H9 (cell line): ENCODE results near the gene TDO2. TPM values are rescaled to one million over a fixed set of nuclear protein-coding genes. Genes with fewer than 3 reads are reported as not detected.

ENCODE experiments used
- DNase-seq: peaks from one replicate; pipeline ENCODE4 v3.0.0-alpha.2; 2017
- H2AFZ ChIP-seq: one replicate; pipeline ENCODE4 v1.6.1; 2013; ENCODE audit warnings: mild to moderate bottlenecking, low read length, control low read depth, moderate library complexity
- H2AK5ac ChIP-seq: 2 replicates; pipeline ENCODE4 v1.6.1; 2013; ENCODE audit warnings: low read length, control low read depth, mixed read lengths; ENCODE audit not compliant: insufficient read length
- H2BK120ac ChIP-seq: one replicate; pipeline ENCODE4 v1.6.1; 2013; ENCODE audit warnings: low read depth, mild to moderate bottlenecking, low read length, control low read depth, inconsistent platforms; ENCODE audit not compliant: poor library complexity, severe bottlenecking
- H2BK12ac ChIP-seq: 2 replicates; pipeline ENCODE4 v1.6.1; 2013; ENCODE audit warnings: low read length, control low read depth, mixed read lengths, low read depth; ENCODE audit not compliant: insufficient read length
- H2BK15ac ChIP-seq: 2 replicates; pipeline ENCODE4 v1.6.1; 2013; ENCODE audit warnings: low read depth, low read length, control low read depth
- H2BK20ac ChIP-seq: one replicate; pipeline ENCODE4 v1.6.1; 2013; ENCODE audit warnings: low read depth, mild to moderate bottlenecking, low read length, control low read depth, inconsistent platforms; ENCODE audit not compliant: poor library complexity, severe bottlenecking
- H2BK5ac ChIP-seq: 2 replicates; pipeline ENCODE4 v1.6.1; 2013; ENCODE audit warnings: low read length, control low read depth, mixed read lengths; ENCODE audit not compliant: insufficient read length
- H3K14ac ChIP-seq: 2 replicates; pipeline ENCODE4 v1.6.1; 2013; ENCODE audit warnings: low read length, control low read depth; ENCODE audit not compliant: insufficient read depth
- H3K18ac ChIP-seq: 2 replicates; pipeline ENCODE4 v1.6.1; 2013; ENCODE audit warnings: low read depth, mild to moderate bottlenecking, mixed read lengths, low read length, control low read depth; ENCODE audit not compliant: insufficient read length
- H3K23ac ChIP-seq: 2 replicates; pipeline ENCODE4 v1.6.1; 2013; ENCODE audit warnings: low read length, control low read depth, mixed read lengths, low read depth; ENCODE audit not compliant: insufficient read length
- H3K23me2 ChIP-seq: 2 replicates; pipeline ENCODE4 v1.6.1; 2013; ENCODE audit warnings: low read depth, mild to moderate bottlenecking, mixed read lengths, low read length, control low read depth; ENCODE audit not compliant: insufficient read length, poor library complexity, severe bottlenecking
- H3K27ac ChIP-seq: 2 replicates; pipeline ENCODE4 v1.5.1; 2013; ENCODE audit warnings: low read length, control low read depth, mixed read lengths, low read depth; ENCODE audit not compliant: insufficient read length
- H3K27me3 ChIP-seq: 2 replicates; pipeline ENCODE4 v1.6.1; 2013; ENCODE audit warnings: low read length, control low read depth, inconsistent platforms; ENCODE audit not compliant: insufficient read depth
- H3K4ac ChIP-seq: 2 replicates; pipeline ENCODE4 v1.6.1; 2013; ENCODE audit warnings: low read depth, mild to moderate bottlenecking, control low read depth, inconsistent platforms, low read length, moderate library complexity
- H3K4me1 ChIP-seq: 2 replicates; pipeline ENCODE4 v1.6.1; 2013; ENCODE audit warnings: low read length, control low read depth, inconsistent platforms; ENCODE audit not compliant: insufficient read depth
- H3K4me2 ChIP-seq: 2 replicates; pipeline ENCODE4 v1.6.1; 2013; ENCODE audit warnings: low read length, control low read depth, mixed read lengths; ENCODE audit not compliant: insufficient read length, insufficient read depth
- H3K56ac ChIP-seq: 2 replicates; pipeline ENCODE4 v1.6.1; 2013; ENCODE audit warnings: low read depth, mild to moderate bottlenecking, mixed read lengths, low read length, control low read depth; ENCODE audit not compliant: insufficient read length
- H3K79me1 ChIP-seq: 2 replicates; pipeline ENCODE4 v1.6.1; 2013; ENCODE audit warnings: low read depth, mild to moderate bottlenecking, moderate library complexity, low read length, control low read depth, inconsistent platforms; ENCODE audit not compliant: insufficient read depth, poor library complexity, severe bottlenecking
- H3K79me2 ChIP-seq: 2 replicates; pipeline ENCODE4 v1.6.1; 2013; ENCODE audit warnings: low read length, control low read depth, inconsistent platforms; ENCODE audit not compliant: insufficient read depth
- H3K9ac ChIP-seq: 2 replicates; pipeline ENCODE4 v1.6.1; 2013; ENCODE audit warnings: low read length, control low read depth, mixed read lengths; ENCODE audit not compliant: insufficient read length; ENCODE audit errors: extremely low read depth
- H3K9me3 ChIP-seq: one replicate; pipeline ENCODE4 v1.6.1; 2013; ENCODE audit warnings: low read depth, low read length, inconsistent platforms; ENCODE audit not compliant: control insufficient read depth
- H3T11ph ChIP-seq: one replicate; pipeline ENCODE4 v1.6.1; 2013; ENCODE audit warnings: mild to moderate bottlenecking, low read length, control low read depth, inconsistent platforms
- H4K20me1 ChIP-seq: one replicate; pipeline ENCODE4 v1.6.1; 2013; ENCODE audit not compliant: control insufficient read depth, insufficient read length, insufficient read depth
- H4K5ac ChIP-seq: 2 replicates; pipeline ENCODE4 v1.6.1; 2013; ENCODE audit warnings: low read depth, mild to moderate bottlenecking, mixed read lengths, low read length, control low read depth; ENCODE audit not compliant: insufficient read length
- H4K8ac ChIP-seq: replicated peaks from 2 replicates; pipeline ENCODE4 v1.6.1; 2013; ENCODE audit warnings: low read length, control low read depth, mixed read lengths, low read depth; ENCODE audit not compliant: insufficient read length
- H4K91ac ChIP-seq: 2 replicates; pipeline ENCODE4 v1.6.1; 2013; ENCODE audit warnings: low read depth, mild to moderate bottlenecking, moderate library complexity, mixed read lengths, low read length, control low read depth; ENCODE audit not compliant: insufficient read length
- H3K27ac Mint-ChIP-seq, 3 experiments: 2 replicates in 2 of 3; 3 replicates in 1 of 3; pipeline ENCODE4 v1.8.0; 2020 to 2021; ENCODE audit warnings: mixed read lengths in 3 of 3, mild to moderate bottlenecking in 1 of 3, moderate library complexity in 1 of 3
- H3K27me3 Mint-ChIP-seq: 2 replicates; pipeline ENCODE4 v1.8.0; 2021; ENCODE audit warnings: low read depth, mild to moderate bottlenecking, moderate library complexity, mixed read lengths
- H3K36me3 Mint-ChIP-seq, 3 experiments: 2 replicates in 2 of 3; 3 replicates in 1 of 3; pipeline ENCODE4 v1.8.0; 2020 to 2021; ENCODE audit warnings: low read depth in 3 of 3, mixed read lengths in 3 of 3; ENCODE audit not compliant: insufficient read depth in 1 of 3
- H3K4me1 Mint-ChIP-seq, 2 experiments: 2 replicates each; pipeline ENCODE4 v1.8.0; 2020; ENCODE audit warnings: mixed read lengths in 2 of 2
- H3K4me3 Mint-ChIP-seq, 2 experiments: 2 replicates in 1 of 2; 3 replicates in 1 of 2; pipeline ENCODE4 v1.8.0; 2020 to 2021; ENCODE audit warnings: mild to moderate bottlenecking in 2 of 2, mixed read lengths in 2 of 2, moderate library complexity in 1 of 2
- H3K9me3 Mint-ChIP-seq, 2 experiments: 2 replicates in 1 of 2; 3 replicates in 1 of 2; pipeline ENCODE4 v1.8.0; 2020; ENCODE audit warnings: mild to moderate bottlenecking in 2 of 2, mixed read lengths in 2 of 2, moderate library complexity in 1 of 2
- WGBS: extraction: QIAGEN DNeasy Blood & Tissue Kit; methylation state at CpG from one replicate; pipeline ENCODE4 v1.1.7; 2013; ENCODE audit warnings: missing lambda C conversion rate, low lambda C conversion rate, mixed read lengths; ENCODE audit not compliant: insufficient read length; ENCODE audit errors: extremely low coverage; 5-methylcytosine and 5-hydroxymethylcytosine counted together
- total RNA-seq: library from RNA; stranded (reverse); gene quantifications from 2 replicates; pipeline ENCODE4 v1.2.1, GENCODE V29; 2021
- TF ChIP-seq, protein P1 (sequence below): fragments of 200-600 bp; sonication (generic); conservative IDR thresholded peaks from 3 replicates; pipeline ENCODE4 v1.8.0; 2021; ENCODE audit warnings: antibody characterized with exemption, mild to moderate bottlenecking

Gene TDO2
- total RNA-seq, 1 experiment from 2014 or later: not detected

DNA sequence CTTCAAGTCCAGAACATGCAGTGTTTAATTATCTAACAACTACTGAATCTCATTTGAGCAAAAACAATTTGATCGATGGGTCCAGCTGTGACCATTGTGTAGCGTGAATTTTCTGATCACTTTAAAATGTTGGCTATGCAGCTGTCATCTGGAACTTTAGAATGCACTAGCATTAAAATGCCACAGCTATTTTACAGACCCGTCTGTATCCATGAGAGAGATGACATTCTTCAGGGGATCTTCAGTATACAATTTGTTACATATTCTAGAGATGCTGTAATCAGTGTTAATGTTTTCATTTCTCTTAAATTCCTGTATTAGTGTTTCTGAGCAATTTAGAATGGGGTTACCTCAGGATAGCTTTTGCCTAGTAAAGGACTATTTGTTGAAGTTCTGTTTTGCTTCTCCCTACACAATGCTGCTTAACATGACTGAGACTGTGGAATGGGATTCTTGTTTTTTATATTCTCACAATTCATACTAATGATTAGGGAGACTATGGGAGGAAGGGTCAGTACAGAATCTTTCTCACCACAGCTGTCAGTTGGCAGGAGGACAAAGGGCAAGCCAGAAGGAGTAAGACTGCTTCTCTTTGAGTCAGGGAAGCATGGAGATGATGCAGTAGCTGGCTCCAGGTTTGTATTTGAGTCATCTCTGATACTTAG, 63.4 kb downstream of the TDO2 start:
- TF ChIP-seq, protein P1, sequence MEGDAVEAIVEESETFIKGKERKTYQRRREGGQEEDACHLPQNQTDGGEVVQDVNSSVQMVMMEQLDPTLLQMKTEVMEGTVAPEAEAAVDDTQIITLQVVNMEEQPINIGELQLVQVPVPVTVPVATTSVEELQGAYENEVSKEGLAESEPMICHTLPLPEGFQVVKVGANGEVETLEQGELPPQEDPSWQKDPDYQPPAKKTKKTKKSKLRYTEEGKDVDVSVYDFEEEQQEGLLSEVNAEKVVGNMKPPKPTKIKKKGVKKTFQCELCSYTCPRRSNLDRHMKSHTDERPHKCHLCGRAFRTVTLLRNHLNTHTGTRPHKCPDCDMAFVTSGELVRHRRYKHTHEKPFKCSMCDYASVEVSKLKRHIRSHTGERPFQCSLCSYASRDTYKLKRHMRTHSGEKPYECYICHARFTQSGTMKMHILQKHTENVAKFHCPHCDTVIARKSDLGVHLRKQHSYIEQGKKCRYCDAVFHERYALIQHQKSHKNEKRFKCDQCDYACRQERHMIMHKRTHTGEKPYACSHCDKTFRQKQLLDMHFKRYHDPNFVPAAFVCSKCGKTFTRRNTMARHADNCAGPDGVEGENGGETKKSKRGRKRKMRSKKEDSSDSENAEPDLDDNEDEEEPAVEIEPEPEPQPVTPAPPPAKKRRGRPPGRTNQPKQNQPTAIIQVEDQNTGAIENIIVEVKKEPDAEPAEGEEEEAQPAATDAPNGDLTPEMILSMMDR: no peak
- Histone ChIP-seq H3K23ac (no peak overlapping the region), H2BK15ac (no peak overlapping the region), H3K4me1 (no peaks in the 10 kb centered on the region; the same call in 1 of the 2 replicates), H4K91ac (no peak overlapping the region), H2AK5ac (no peak overlapping the region), H4K20me1 (no peaks in the 10 kb centered on the region), H3T11ph (no peak overlapping the region), H3K4me2 (no peak overlapping the region), H3K27ac (no peak overlapping the region), H2BK5ac (no peak overlapping the region), H3K14ac (no peak overlapping the region), H4K5ac (no peak overlapping the region), H3K9ac (no peak overlapping the region), H3K18ac (no peak overlapping the region), H3K56ac (no peak overlapping the region), H3K79me2 (no peaks in the 10 kb centered on the region), H2AFZ (no peak overlapping the region), H2BK20ac (no peak overlapping the region), H3K79me1 (no peaks in the 10 kb centered on the region), H3K9me3 (no peaks in the 10 kb centered on the region), H3K4ac (no peak overlapping the region), H2BK120ac (no peak overlapping the region), H4K8ac (no peak overlapping the region), H2BK12ac (no peak overlapping the region), H3K23me2 (no peaks in the 10 kb centered on the region), H3K27me3 (no peaks in the 10 kb centered on the region)
- no peaks in the 10 kb centered on the region for H3K27me3 Mint-ChIP-seq
- no peak overlapping the region; a peak in 1 of 7 replicates for H3K27ac Mint-ChIP-seq
- WGBS: no CpG with 5 or more reads among the region's 3 CpGs
- H3K4me1 Mint-ChIP-seq: peaks cover 0 to 6% of the 10 kb centered on the region in 2 experiments; a peak in 1 of 4 replicates
- H3K4me3 Mint-ChIP-seq: no peak overlapping the region
- H3K9me3 Mint-ChIP-seq: peaks cover 3 to 4% of the 10 kb centered on the region in 2 experiments; a peak in 2 of 5 replicates
- DNase-seq: no peak
- peaks cover 0 to 4% (median 0%) of the 10 kb centered on the region in 3 experiments; a peak in 1 of 7 replicates for H3K36me3 Mint-ChIP-seq

Other genes starting within 250 kb of the TDO2 start
- gene GUCY1A1, start 236.8 kb upstream of the TDO2 start, total RNA-seq: not detected in 2 replicates
- 0.50 and 0.59 TPM in 2 replicates for gene GUCY1B1, start 144.7 kb upstream of the TDO2 start, total RNA-seq
- not detected in 2 replicates for gene ASIC5, start 37.4 kb upstream of the TDO2 start, total RNA-seq
- gene CTSO, start 50.2 kb downstream of the TDO2 start, total RNA-seq: 0.81 and 1.1 TPM in 2 replicates